ENCODE results near the gene DDX24. TPM values are rescaled to one million over a fixed set of nuclear protein-coding genes. Genes with fewer than 3 reads are reported as not detected.

The DDX24 gene
- total RNA-seq, 4 donors from 2014 or later: 70.2 to 319 (median 87.7) TPM

- H3K4me1 ChIP-seq: no peaks in the 10 kb centered on the region
- intact Hi-C loops (cut with DNase I; ENCODE audit: low total_unique reads) (no loop called here), in situ Hi-C loops (cut with MboI; ENCODE audit: low pct_ligation_motif_present in 1 of 4, low pct_unique_long_range_greater_than_20kb in 1 of 4, low sequenced_read_pairs in 3 of 4) (no loop called here)
- no peaks in the 10 kb centered on the region for H3K36me3 ChIP-seq
- H3K9me3 ChIP-seq: peaks cover 0 to 6% of the 10 kb centered on the region in 2 donors
- H3K4me3 ChIP-seq: no peak overlapping the region
- H3K27me3 ChIP-seq: no peaks in the 10 kb centered on the region
- H3K27ac ChIP-seq: no peak overlapping the region
- no peak for DNase-seq
- WGBS, 2 donors (ENCODE audit: low coverage in 1 of 2): 0 to 90% methylated on average over 1 to 3 of the region's 3 CpGs
- no peak for TF ChIP-seq CTCF (IDR thresholded peaks at IDR 0.05)
- TF ChIP-seq EP300 (IDR thresholded peaks at IDR 0.05; ENCODE audit: low read depth): no peak
Observed at GRCh38 chr14:94122438-94122837, 41.4 kb upstream of the DDX24 start.

GRCh38 chr14:94121485-94121884 is 40.5 kb upstream of the DDX24 start:
- WGBS, 2 donors (ENCODE audit: low coverage in 1 of 2): 53% methylated on average over 3 of the region's 3 CpGs; no CpG with 5 or more reads in 1 of the 2 donors
- TF ChIP-seq CTCF (IDR thresholded peaks at IDR 0.05): no peak

GRCh38 chr14:94120667-94121340 is 39.8 kb upstream of the DDX24 start:
- no peak overlapping the region for H3K27ac ChIP-seq
- no peaks in the 10 kb centered on the region for H3K4me1 ChIP-seq
- no peak overlapping the region for H3K4me3 ChIP-seq
- no peaks in the 10 kb centered on the region for H3K36me3 ChIP-seq
- intact Hi-C loops (cut with DNase I; ENCODE audit: low total_unique reads): no loop called here
- no peak for DNase-seq
- no peaks in the 10 kb centered on the region for H3K27me3 ChIP-seq
- H3K9me3 ChIP-seq: peaks cover 0 to 6% of the 10 kb centered on the region in 2 donors
- in situ Hi-C loops (cut with MboI; ENCODE audit: low pct_ligation_motif_present in 1 of 4, low pct_unique_long_range_greater_than_20kb in 1 of 4, low sequenced_read_pairs in 3 of 4): no loop called here
- WGBS, 2 donors (ENCODE audit: low coverage in 1 of 2): 82% methylated on average over 5 of the region's 5 CpGs; no CpG with 5 or more reads in 1 of the 2 donors
- TF ChIP-seq POLR2A (IDR thresholded peaks at IDR 0.05) (no peak), CTCF (IDR thresholded peaks at IDR 0.05) (no peak), POLR2AphosphoS5 (IDR thresholded peaks at IDR 0.05) (no peak)

More at GRCh38 chr14:94121485-94121884, 40.5 kb upstream of the DDX24 start:
- DNase-seq: no peak
- H3K27ac ChIP-seq: no peak overlapping the region
- H3K9me3 ChIP-seq: peaks cover 0 to 6% of the 10 kb centered on the region in 2 donors
- no peaks in the 10 kb centered on the region for H3K4me1 ChIP-seq
- H3K27me3 ChIP-seq: no peaks in the 10 kb centered on the region
- intact Hi-C loops (cut with DNase I; ENCODE audit: low total_unique reads): no loop called here
- H3K4me3 ChIP-seq: no peak overlapping the region
- in situ Hi-C loops (cut with MboI; ENCODE audit: low pct_ligation_motif_present in 1 of 4, low pct_unique_long_range_greater_than_20kb in 1 of 4, low sequenced_read_pairs in 3 of 4): no loop called here
- H3K36me3 ChIP-seq: no peaks in the 10 kb centered on the region

- H3K36me3 ChIP-seq: no peaks in the 10 kb centered on the region
- no peak for DNase-seq
- in situ Hi-C loops (cut with MboI; ENCODE audit: low pct_ligation_motif_present in 1 of 4, low pct_unique_long_range_greater_than_20kb in 1 of 4, low sequenced_read_pairs in 3 of 4): no loop called here
- no peak overlapping the region for H3K27ac ChIP-seq
- H3K4me3 ChIP-seq: no peak overlapping the region
- TF ChIP-seq POLR2AphosphoS5 (IDR thresholded peaks at IDR 0.05) (no peak), EP300 (IDR thresholded peaks at IDR 0.05; ENCODE audit: low read depth) (no peak), CTCF (IDR thresholded peaks at IDR 0.05) (no peak), POLR2A (IDR thresholded peaks at IDR 0.05) (no peak)
- H3K27me3 ChIP-seq: no peaks in the 10 kb centered on the region
- intact Hi-C loops (cut with DNase I; ENCODE audit: low total_unique reads): no loop called here
- peaks cover 3 to 17% (median 11%) of the 10 kb centered on the region in 4 donors for H3K4me1 ChIP-seq
- H3K9me3 ChIP-seq: peaks cover 0 to 6% of the 10 kb centered on the region in 2 donors
Observed at GRCh38 chr14:94119071-94119470, 38.1 kb upstream of the DDX24 start.

All from transverse colon (tissue), 4 donors.